Measurements from ENCODE around the gene GAREM1.
"Not testable (repeated sequence)": the region's sequence is repeated elsewhere in the genome, so short reads cannot be mapped to it uniquely, and the experiment has no call there.

The GAREM1 gene

GRCh38 chr18:32366586-32367538, 103.8 kb downstream of the GAREM1 start:
- DNase-seq = no peak

GRCh38 chr18:32362484-32362883, 108.2 kb downstream of the GAREM1 start:
- DNase-seq = no peak

GRCh38 chr18:32360682-32361345, 109.9 kb downstream of the GAREM1 start:
- DNase-seq = no peak

- no peak for DNase-seq
Observed at GRCh38 chr18:32358529-32358928, 112.2 kb downstream of the GAREM1 start.

GRCh38 chr18:32358075-32358474, 112.6 kb downstream of the GAREM1 start:
- no peak for DNase-seq

- DNase-seq = no peak
Observed at GRCh38 chr18:32355896-32356295, 114.8 kb downstream of the GAREM1 start.

GRCh38 chr18:32354518-32354917, 116.2 kb downstream of the GAREM1 start:
- no peak for DNase-seq

- no peak for DNase-seq
Observed at GRCh38 chr18:32353257-32353656, 117.4 kb downstream of the GAREM1 start.

GRCh38 chr18:32351032-32351431, 119.7 kb downstream of the GAREM1 start:
- DNase-seq = no peak

- DNase-seq = no peak
Observed at GRCh38 chr18:32349728-32350395, 120.8 kb downstream of the GAREM1 start.

GRCh38 chr18:32346671-32347070, 124.0 kb downstream of the GAREM1 start:
- DNase-seq = no peak

GRCh38 chr18:32343634-32344033, 127.0 kb downstream of the GAREM1 start:
- no peak for DNase-seq

GRCh38 chr18:32341112-32341511, 129.6 kb downstream of the GAREM1 start:
- not testable (repeated sequence) for DNase-seq

- no peak for DNase-seq
Observed at GRCh38 chr18:32339045-32339444, 131.6 kb downstream of the GAREM1 start.

- DNase-seq = no peak
Observed at GRCh38 chr18:32337821-32338220, 132.9 kb downstream of the GAREM1 start.

- no peak for DNase-seq
Observed at GRCh38 chr18:32337347-32337746, 133.3 kb downstream of the GAREM1 start.

- no peak for DNase-seq
Observed at GRCh38 chr18:32335228-32335627, 135.5 kb downstream of the GAREM1 start.

GRCh38 chr18:32333781-32334180, 136.9 kb downstream of the GAREM1 start:
- no peak for DNase-seq

GRCh38 chr18:32332708-32333107, 138.0 kb downstream of the GAREM1 start:
- no peak for DNase-seq

GRCh38 chr18:32328974-32329373, 141.7 kb downstream of the GAREM1 start:
- DNase-seq = no peak

GRCh38 chr18:32328379-32328778, 142.3 kb downstream of the GAREM1 start:
- no peak for DNase-seq

- DNase-seq = no peak
Observed at GRCh38 chr18:32326450-32327308, 144.0 kb downstream of the GAREM1 start.

- DNase-seq = no peak
Observed at GRCh38 chr18:32324181-32324580, 146.5 kb downstream of the GAREM1 start.
